HG03097 (cell line): ENCODE measurements around the gene VSNL1.
"Not testable (repeated sequence)": the region's sequence is repeated elsewhere in the genome, so short reads cannot be mapped to it uniquely, and the experiment has no call there.

ENCODE experiments used
- ATAC-seq: cut with Tn5 transposase; IDR thresholded peaks from one replicate; pipeline ENCODE4 v1.9.1; 2021; ENCODE audit not compliant: unreplicated experiment, low FRiP score

The VSNL1 gene

GRCh38 chr2:17541531-17541950 lies 1.0 kb downstream of the VSNL1 start:
- ATAC-seq, result no peak

DNA sequence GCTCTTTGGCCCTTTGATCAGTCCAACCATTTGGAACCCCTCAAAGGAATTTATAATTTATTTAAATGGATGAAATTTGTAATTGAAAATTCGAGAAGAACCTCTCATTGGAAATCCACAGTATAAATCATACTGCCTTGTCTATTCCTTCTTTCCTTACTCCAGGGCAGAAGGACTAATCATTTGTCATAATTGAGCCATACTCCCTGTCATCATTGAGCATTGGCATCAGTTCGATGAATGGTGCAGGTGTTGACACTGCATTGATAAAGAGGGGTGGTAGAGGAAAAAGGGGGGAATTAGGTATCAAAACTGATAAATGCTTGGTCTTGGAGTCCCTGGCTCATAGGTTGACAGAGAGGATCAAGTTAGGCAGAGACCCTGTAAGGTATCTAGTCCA lies 2.0 kb downstream of the VSNL1 start:
- ATAC-seq, result no peak

GRCh38 chr2:17543131-17543660 lies 2.7 kb downstream of the VSNL1 start:
- ATAC-seq, result no peak

DNA sequence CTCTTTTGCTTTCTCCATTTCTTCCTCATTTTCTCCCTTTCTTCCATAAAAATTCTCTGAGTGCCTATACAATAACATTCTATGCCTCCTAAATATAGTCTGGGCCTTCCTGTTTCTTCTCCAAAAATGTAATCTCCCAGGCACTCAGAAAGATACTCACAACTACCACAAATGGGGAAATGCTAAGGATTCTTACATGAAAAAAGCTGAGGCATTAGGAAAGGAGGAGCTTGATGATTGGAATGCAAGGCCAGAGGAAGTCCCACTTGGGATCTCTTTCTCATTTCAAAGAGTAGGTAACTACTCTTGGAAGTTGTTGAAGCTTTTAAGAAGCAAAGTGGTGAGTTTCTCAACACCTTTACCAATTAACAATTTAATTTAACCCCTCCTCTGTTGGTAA lies 3.4 kb downstream of the VSNL1 start:
- ATAC-seq, result no peak

GRCh38 chr2:17544256-17544655 lies 3.8 kb downstream of the VSNL1 start:
- ATAC-seq, result no peak

GRCh38 chr2:17545680-17546613 lies 5.5 kb downstream of the VSNL1 start:
- ATAC-seq, result no peak

DNA sequence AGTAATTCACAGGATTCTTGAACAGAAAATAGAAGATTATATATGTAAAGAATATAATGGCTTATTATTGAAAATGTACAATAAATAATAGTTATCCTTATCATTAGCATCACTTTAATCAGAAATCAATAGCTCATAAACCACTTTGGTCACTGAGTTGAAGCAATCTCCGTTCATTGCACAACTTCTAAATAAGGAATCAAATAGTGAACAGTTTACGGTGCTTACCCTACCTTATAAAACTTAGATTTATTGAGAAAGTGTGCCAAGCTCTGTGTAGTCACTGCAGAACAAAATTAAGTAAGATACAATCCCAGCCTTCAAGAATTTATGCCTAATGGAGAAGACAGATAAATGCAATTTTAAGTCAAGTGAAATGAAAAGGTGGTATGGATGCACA lies 6.7 kb downstream of the VSNL1 start:
- no peak for ATAC-seq

DNA sequence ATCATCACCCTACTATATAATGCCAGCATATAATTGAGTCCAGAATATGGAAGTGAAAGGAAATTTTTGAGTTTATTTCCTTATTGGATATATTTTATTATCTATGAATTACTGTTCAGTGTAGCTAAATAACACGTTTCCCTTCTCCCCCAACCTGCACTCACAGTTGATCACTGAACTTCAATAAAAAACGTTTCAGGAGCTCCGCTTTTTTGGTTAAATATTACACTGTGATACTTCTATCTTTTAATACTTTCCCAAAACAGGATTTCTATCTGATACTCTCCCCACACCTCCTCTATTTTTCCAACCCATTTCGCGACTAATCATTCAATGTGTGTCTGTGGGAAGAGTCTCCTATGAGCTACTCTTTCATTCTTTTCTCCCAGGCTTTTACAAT lies 7.2 kb downstream of the VSNL1 start:
- ATAC-seq, result no peak

- no peak for ATAC-seq
These were observed 10.4 kb downstream of the VSNL1 start for GRCh38 chr2:17550907-17551306.

DNA sequence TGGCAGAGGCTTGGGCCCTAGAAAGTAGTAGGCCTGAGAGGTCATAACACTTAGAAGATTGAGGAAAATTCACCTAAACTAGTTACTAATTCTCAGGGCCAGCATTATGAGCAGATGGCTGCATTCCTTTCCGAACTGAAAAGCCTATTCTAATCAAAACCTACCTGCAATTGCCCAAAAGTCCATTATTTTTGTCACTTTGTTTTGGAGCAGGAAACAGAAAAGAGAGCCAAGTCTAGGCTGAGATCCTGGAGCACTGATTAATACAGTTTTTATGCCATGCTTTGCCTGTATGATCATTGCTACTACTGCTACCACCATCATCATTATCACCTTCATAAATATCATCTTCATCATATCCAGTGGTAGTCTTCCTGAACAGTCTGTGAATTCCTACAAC lies 14.7 kb downstream of the VSNL1 start:
- ATAC-seq, result no peak

- ATAC-seq, result no peak
These were observed 17.1 kb downstream of the VSNL1 start for GRCh38 chr2:17557596-17557995.

GRCh38 chr2:17558053-17558452 lies 17.6 kb downstream of the VSNL1 start:
- no peak for ATAC-seq

GRCh38 chr2:17558878-17559277 lies 18.4 kb downstream of the VSNL1 start:
- ATAC-seq, result no peak

GRCh38 chr2:17565726-17566125 lies 25.2 kb downstream of the VSNL1 start:
- ATAC-seq, result not testable (repeated sequence)

DNA sequence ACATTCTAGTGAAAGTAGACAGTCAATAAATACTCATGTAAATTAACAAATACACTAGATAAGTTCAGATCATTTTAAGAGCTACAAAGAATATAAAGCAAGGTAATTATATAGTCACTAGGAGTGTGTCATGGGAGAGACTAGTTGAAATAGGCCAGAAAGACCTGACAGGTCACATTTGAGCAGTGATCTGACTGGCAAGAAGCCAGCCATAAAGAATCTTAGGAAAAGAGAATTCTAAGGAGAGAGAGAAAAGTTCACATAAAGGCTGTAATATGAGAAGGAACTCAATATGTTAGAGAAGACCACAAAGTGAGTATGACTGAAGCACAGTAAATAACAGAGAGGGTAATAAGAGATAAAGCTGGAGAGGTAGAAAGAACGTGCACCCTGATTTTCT lies 31.2 kb downstream of the VSNL1 start:
- no peak for ATAC-seq

DNA sequence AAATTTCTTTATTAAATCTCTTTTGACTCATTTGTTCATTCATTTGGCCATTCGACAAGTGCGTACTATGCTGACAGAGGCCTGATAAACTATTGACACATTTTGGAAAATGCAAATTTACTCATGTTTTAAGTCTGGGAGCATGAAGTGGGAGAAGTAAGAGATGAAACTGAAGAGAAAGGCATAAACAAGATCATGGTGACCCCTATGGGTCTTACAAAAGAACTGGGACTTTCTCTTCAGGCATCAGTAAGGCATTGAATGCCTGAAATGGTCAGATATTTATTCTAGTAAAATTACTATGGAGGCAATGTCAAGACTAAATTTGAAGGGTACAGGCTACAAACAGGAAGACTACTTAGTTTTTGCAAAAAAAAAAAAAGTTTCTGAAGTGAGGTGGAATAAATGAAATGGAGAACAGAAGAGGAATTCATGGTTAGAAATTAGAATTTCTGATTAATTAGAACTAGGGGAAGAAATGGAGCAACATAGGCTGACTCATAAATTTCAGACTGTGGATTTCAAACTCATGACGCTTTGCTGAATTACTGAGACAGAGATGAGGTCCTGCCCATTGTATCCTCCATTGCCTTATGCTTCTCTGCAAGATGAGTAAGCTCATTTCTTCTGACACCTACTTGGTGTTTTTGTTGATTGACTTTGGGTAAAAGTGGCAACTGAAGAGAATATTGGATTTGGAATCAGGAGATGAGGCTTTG lies 32.7 kb downstream of the VSNL1 start:
- no peak for ATAC-seq

DNA sequence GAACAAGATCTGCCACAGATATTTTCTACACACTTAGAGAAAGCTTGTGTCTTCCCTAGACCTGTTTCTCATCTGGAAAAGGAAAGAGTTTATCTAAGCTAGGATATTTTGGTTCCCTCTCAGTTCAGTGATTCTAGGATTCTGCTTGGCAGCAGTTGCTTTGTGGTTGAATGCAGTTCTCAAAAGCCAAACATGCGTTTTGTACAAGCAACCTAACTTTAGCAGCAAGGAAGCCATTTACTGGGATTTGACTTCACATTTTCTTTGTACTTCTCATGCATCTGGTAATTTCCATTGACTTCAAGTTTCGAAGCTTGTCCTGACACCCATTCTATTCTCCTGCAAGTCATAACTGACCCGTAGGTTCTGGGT lies 33.3 kb downstream of the VSNL1 start:
- ATAC-seq, result no peak

- no peak for ATAC-seq
These were observed 34.0 kb downstream of the VSNL1 start for GRCh38 chr2:17574406-17575073.

GRCh38 chr2:17576802-17577201 lies 36.3 kb downstream of the VSNL1 start:
- ATAC-seq, result no peak

- ATAC-seq, result no peak
These were observed 38.0 kb downstream of the VSNL1 start for GRCh38 chr2:17578466-17578928.
